ENCODE measurements around the gene LPIN2.

The LPIN2 gene

GRCh38 chr18:2964361-2965010 is 48.5 kb downstream of the LPIN2 start:
- DNase-seq (ENCODE audit: extremely low read depth in 1 of 2, low read depth in 1 of 2) = no peak

Data from stimulated activated CD8-positive, alpha-beta memory T cell treated with anti-CD3 and anti-CD28 coated beads, Interleukin-7, amount 100 ng/mL, for 48 hours (primary cell).